AG04450 (cell line): ENCODE data around the gene GTSE1. TPM values are rescaled to one million over a fixed set of nuclear protein-coding genes. Genes with fewer than 3 reads are reported as not detected.

Experiments
- CTCF ChIA-PET: fragments of 300-600, 350-600 bp; formaldehyde crosslinking; extraction: SDS; loops from one replicate; lab custom pipeline; 2022; ENCODE audit warnings: antibody characterized with exemption, inconsistent platforms; lab: Charles Lee
- POLR2A ChIA-PET: fragments of 350-600 bp; formaldehyde crosslinking; extraction: SDS; loops from one replicate; lab custom pipeline; 2021; ENCODE audit warnings: antibody characterized with exemption, inconsistent platforms; lab: Yijun Ruan, JAX
- DNase-seq: peaks from one replicate; pipeline ENCODE4 v3.0.0-alpha.2; 2011; ENCODE audit warnings: low read depth, low spot score
- H3K27ac ChIP-seq: one replicate; pipeline ENCODE4 v1.5.1; 2012; ENCODE audit warnings: low read depth, low read length, control low read depth
- H3K27me3 ChIP-seq: one replicate; pipeline ENCODE4 v1.6.0; 2012; ENCODE audit warnings: low read length; ENCODE audit not compliant: control insufficient read depth, insufficient read depth
- H3K4me3 ChIP-seq: 2 replicates; pipeline ENCODE4 v1.5.1; 2011; ENCODE audit warnings: mild to moderate bottlenecking, low read depth, low read length, control low read depth
- H3K9me3 ChIP-seq: 2 replicates; pipeline ENCODE4 v1.5.1; 2012; ENCODE audit warnings: low read length; ENCODE audit not compliant: control insufficient read depth, insufficient read depth
- CTCF ChIP-seq: IDR thresholded peaks from 2 replicates; pipeline ENCODE4 v1.5.1; 2011; ENCODE audit warnings: low read depth, low read length, control low read depth, inconsistent platforms
- polyA plus RNA-seq: library from polyadenylated mRNA; depleted of rRNA; stranded (reverse); fragments of >200 nt; gene quantifications from 2 replicates; pipeline ENCODE4 v1.2.3, GENCODE V29; 2011; rRNA removed

Gene GTSE1
- polyA plus RNA-seq, 1 experiment, result 4.0 TPM

GRCh38 chr22:46377525-46378425 is 81.1 kb downstream of the GTSE1 start:
- TF ChIP-seq CTCF, result no peak
- POLR2A ChIA-PET, result no interaction called here
- CTCF ChIA-PET, result interaction anchor here (1.7 kb wide), 1 partner anchor 10 kb away, joined by 6 read pairs; no protein-coding TSS in a partner anchor
- Histone ChIP-seq H3K4me3 (no peak overlapping the region), H3K27me3 (peaks cover 8% of the 10 kb centered on the region), H3K9me3 (peaks cover 26% of the 10 kb centered on the region), H3K27ac (no peak overlapping the region)
- no peak for DNase-seq

- DNase-seq, result no peak
- Histone ChIP-seq H3K27me3 (peaks cover 8% of the 10 kb centered on the region), H3K9me3 (peaks cover 26% of the 10 kb centered on the region), H3K27ac (no peak overlapping the region), H3K4me3 (no peak overlapping the region)
- CTCF ChIA-PET, result interaction anchor here (1.7 kb wide), 1 partner anchor 11 kb away, joined by 9 read pairs; no protein-coding TSS in a partner anchor
- TF ChIP-seq CTCF, result no peak
- POLR2A ChIA-PET, result no interaction called here
Observed at GRCh38 chr22:46378426-46379065, 81.9 kb downstream of the GTSE1 start.

- peaks cover 7% of the 10 kb centered on the region for H3K27me3 ChIP-seq
- no peak for TF ChIP-seq CTCF
- DNase-seq, result no peak
- H3K9me3 ChIP-seq, result peaks cover 25% of the 10 kb centered on the region
- H3K4me3 ChIP-seq, result no peak overlapping the region
- ChIA-PET POLR2A (no interaction called here), CTCF (interaction anchor here (1.7 kb wide), 1 partner anchor 12 kb away, joined by 9 read pairs; no protein-coding TSS in a partner anchor)
- H3K27ac ChIP-seq, result no peak overlapping the region
Observed at GRCh38 chr22:46379066-46379930, 82.6 kb downstream of the GTSE1 start.

- H3K4me3 ChIP-seq, result no peak overlapping the region
- no peak overlapping the region for H3K27ac ChIP-seq
- DNase-seq, result no peak
- peaks cover 17% of the 10 kb centered on the region for H3K9me3 ChIP-seq
- CTCF ChIA-PET, result interaction anchor here (1.7 kb wide), 1 partner anchor 13 kb away, joined by 9 read pairs; no protein-coding TSS in a partner anchor
- peaks cover 4% of the 10 kb centered on the region for H3K27me3 ChIP-seq
- POLR2A ChIA-PET, result no interaction called here
- TF ChIP-seq CTCF, result no peak
Observed at GRCh38 chr22:46380069-46380468, 83.4 kb downstream of the GTSE1 start.

Other genes starting within 250 kb of the GTSE1 start
- 8.5 and 10.4 TPM in 2 replicates for gene PPARA, start 146.3 kb upstream of the GTSE1 start, polyA plus RNA-seq
- gene CDPF1, start 46.6 kb upstream of the GTSE1 start, polyA plus RNA-seq, result 7.7 and 8.7 TPM in 2 replicates
- 0.01 TPM in 2 replicates for gene PKDREJ, start 33.5 kb upstream of the GTSE1 start, polyA plus RNA-seq
- 23.7 and 25.5 TPM in 2 replicates for gene TTC38, start 28.9 kb upstream of the GTSE1 start, polyA plus RNA-seq
- 19.7 and 23.7 TPM in 2 replicates for gene TRMU, start 38.8 kb downstream of the GTSE1 start, polyA plus RNA-seq
- gene CELSR1, start 240.8 kb downstream of the GTSE1 start, polyA plus RNA-seq, result 0.14 and 0.19 TPM in 2 replicates